Breast epithelium (tissue), 4 donors: Measurements from ENCODE around the gene APCDD1. TPM values are rescaled to one million over a fixed set of nuclear protein-coding genes. Genes with fewer than 3 reads are reported as not detected.

Experiments used
- DNase-seq, 2 donors: peaks; one replicate each; pipeline ENCODE4 v3.0.0-alpha.2; 2019; ENCODE audit warnings: low spot score in 2 of 2
- H3K27ac ChIP-seq, 2 donors: fragments of 200-600 bp; sonication (generic) in 1 of 2; one replicate each; pipeline ENCODE4 v1.5.1; 2016 to 2019; ENCODE audit warnings: mild to moderate bottlenecking in 1 of 2
- H3K27me3 ChIP-seq, 2 donors: fragments of 200-600 bp; sonication (generic) in 1 of 2; one replicate each; pipeline versions ENCODE4 v1.5.1 to v1.6.0; 2017 to 2019; ENCODE audit warnings: control low read depth in 1 of 2, mild to moderate bottlenecking in 1 of 2
- H3K36me3 ChIP-seq: fragments of 200-600 bp; one replicate; pipeline ENCODE4 v1.5.1; 2019
- H3K4me1 ChIP-seq, 2 donors: fragments of 200-600 bp; sonication (generic); one replicate each; pipeline ENCODE4 v1.5.1; 2016 to 2019; ENCODE audit warnings: control low read depth in 1 of 2
- H3K4me3 ChIP-seq, 3 donors: fragments of 200-600 bp; sonication (generic); 1 replicate in 2 of 3; 2 replicates in 1 of 3; pipeline ENCODE4 v1.5.1; 2016 to 2019; ENCODE audit warnings: mild to moderate bottlenecking in 3 of 3, moderate library complexity in 2 of 3
- H3K9me3 ChIP-seq, 2 donors: fragments of 200-600 bp; sonication (generic) in 1 of 2; one replicate each; pipeline ENCODE4 v1.5.1; 2016 to 2019; ENCODE audit warnings: control low read depth in 1 of 2
- POLR2A ChIP-seq: fragments of 450-650 bp; IDR thresholded peaks from one replicate; pipeline ENCODE4 v1.6.1; 2016; ENCODE audit warnings: antibody characterized with exemption, mild to moderate bottlenecking, moderate library complexity
- POLR2AphosphoS5 ChIP-seq, 3 donors: sonication (generic); formaldehyde crosslinking; IDR thresholded peaks; one replicate each; pipeline ENCODE4 v1.6.1; 2017; ENCODE audit warnings: antibody characterized with exemption in 3 of 3
- intact Hi-C: fragments of 100-400 bp; cut with DNase I; formaldehyde crosslinking; loops from one replicate; pipeline ENCODE4 v1.15.1; 2023; ENCODE audit warnings: low total_unique reads
- total RNA-seq, 3 donors: library from RNA; depleted of rRNA; stranded (reverse); fragments of >200 nt; gene quantifications; one replicate each; pipeline ENCODE4 v1.1.0, GENCODE V29; 2016
- TF ChIP-seq, protein P1 (sequence below), 3 donors: fragments of 450-650 bp; IDR thresholded peaks; one replicate each; pipeline ENCODE4 v1.5.1; 2016 to 2017; ENCODE audit warnings: antibody characterized with exemption in 3 of 3, mild to moderate bottlenecking in 3 of 3, moderate library complexity in 3 of 3

The APCDD1 gene
- total RNA-seq, 3 donors from 2014 or later, result 34.1 to 275 (median 38.8) TPM

- DNase-seq, result no peak
- Histone ChIP-seq H3K27me3 (no peaks in the 10 kb centered on the region), H3K9me3 (no peaks in the 10 kb centered on the region), H3K4me3 (no peak overlapping the region), H3K4me1 (no peaks in the 10 kb centered on the region), H3K36me3 (no peaks in the 10 kb centered on the region), H3K27ac (no peak overlapping the region)
- TF ChIP-seq POLR2A, result no peak
- TF ChIP-seq, protein P1, sequence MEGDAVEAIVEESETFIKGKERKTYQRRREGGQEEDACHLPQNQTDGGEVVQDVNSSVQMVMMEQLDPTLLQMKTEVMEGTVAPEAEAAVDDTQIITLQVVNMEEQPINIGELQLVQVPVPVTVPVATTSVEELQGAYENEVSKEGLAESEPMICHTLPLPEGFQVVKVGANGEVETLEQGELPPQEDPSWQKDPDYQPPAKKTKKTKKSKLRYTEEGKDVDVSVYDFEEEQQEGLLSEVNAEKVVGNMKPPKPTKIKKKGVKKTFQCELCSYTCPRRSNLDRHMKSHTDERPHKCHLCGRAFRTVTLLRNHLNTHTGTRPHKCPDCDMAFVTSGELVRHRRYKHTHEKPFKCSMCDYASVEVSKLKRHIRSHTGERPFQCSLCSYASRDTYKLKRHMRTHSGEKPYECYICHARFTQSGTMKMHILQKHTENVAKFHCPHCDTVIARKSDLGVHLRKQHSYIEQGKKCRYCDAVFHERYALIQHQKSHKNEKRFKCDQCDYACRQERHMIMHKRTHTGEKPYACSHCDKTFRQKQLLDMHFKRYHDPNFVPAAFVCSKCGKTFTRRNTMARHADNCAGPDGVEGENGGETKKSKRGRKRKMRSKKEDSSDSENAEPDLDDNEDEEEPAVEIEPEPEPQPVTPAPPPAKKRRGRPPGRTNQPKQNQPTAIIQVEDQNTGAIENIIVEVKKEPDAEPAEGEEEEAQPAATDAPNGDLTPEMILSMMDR (IDR thresholded peaks at IDR 0.05), result no peak
- no peak for TF ChIP-seq POLR2AphosphoS5 (IDR thresholded peaks at IDR 0.05)
- intact Hi-C loops, result no loop called here
These were observed 10.9 kb downstream of the APCDD1 start for GRCh38 chr18:10465174-10465939.

DNA sequence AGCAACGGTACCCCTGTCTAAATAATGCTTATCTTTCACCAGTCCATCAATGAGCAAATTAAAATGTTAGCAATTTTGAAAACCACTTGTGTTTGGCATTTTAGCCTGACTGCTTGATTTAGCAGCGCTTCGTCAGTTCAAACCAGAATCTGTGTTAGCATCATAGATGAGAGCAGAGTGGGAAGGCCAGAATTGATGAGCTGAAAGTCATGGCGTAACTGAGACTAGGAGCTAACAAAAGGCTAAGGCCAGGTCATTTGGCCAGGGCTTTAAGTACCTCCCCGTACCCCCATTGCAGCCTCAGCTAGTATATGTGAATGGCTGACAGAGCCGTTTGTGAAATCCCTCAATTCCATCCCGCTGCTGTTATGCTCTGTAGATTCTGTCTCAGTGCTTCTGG is 16.0 kb downstream of the APCDD1 start:
- Histone ChIP-seq H3K9me3 (no peaks in the 10 kb centered on the region), H3K36me3 (no peaks in the 10 kb centered on the region), H3K27ac (no peak overlapping the region), H3K4me3 (no peak overlapping the region), H3K4me1 (no peaks in the 10 kb centered on the region), H3K27me3 (no peaks in the 10 kb centered on the region)
- DNase-seq, result no peak
- intact Hi-C loops, result loop anchor here (5.0 kb wide), 1 partner anchor 1382 kb away; the partner anchor contains the start of gene CHMP1B
- no peak for TF ChIP-seq POLR2A
- TF ChIP-seq, protein P1 (IDR thresholded peaks at IDR 0.05), result no peak
- TF ChIP-seq POLR2AphosphoS5 (IDR thresholded peaks at IDR 0.05), result no peak

GRCh38 chr18:10471574-10471973 is 17.1 kb downstream of the APCDD1 start:
- Histone ChIP-seq H3K9me3 (no peaks in the 10 kb centered on the region), H3K27me3 (no peaks in the 10 kb centered on the region), H3K36me3 (no peaks in the 10 kb centered on the region), H3K27ac (no peak overlapping the region), H3K4me1 (peaks cover 0 to 2% of the 10 kb centered on the region in 2 donors), H3K4me3 (no peak overlapping the region)
- intact Hi-C loops, result loop anchor here (5.0 kb wide), 1 partner anchor 1381 kb away; the partner anchor contains the start of gene CHMP1B
- DNase-seq, result no peak
- TF ChIP-seq POLR2AphosphoS5 (IDR thresholded peaks at IDR 0.05) (no peak), POLR2A (no peak)
- TF ChIP-seq, protein P1 (IDR thresholded peaks at IDR 0.05), result no peak

- Histone ChIP-seq H3K9me3 (no peaks in the 10 kb centered on the region), H3K27me3 (no peaks in the 10 kb centered on the region), H3K36me3 (no peaks in the 10 kb centered on the region), H3K4me3 (no peak overlapping the region), H3K4me1 (peaks cover 0 to 14% of the 10 kb centered on the region in 2 donors), H3K27ac (peak overlapping the region in 1 of 2 donors; percentile 26)
- no peak for TF ChIP-seq POLR2AphosphoS5 (IDR thresholded peaks at IDR 0.05)
- TF ChIP-seq, protein P1 (IDR thresholded peaks at IDR 0.05), result no peak
- TF ChIP-seq POLR2A, result no peak
- DNase-seq, result no peak
- intact Hi-C loops, result loop anchor here (5.0 kb wide), 1 partner anchor 1379 kb away; the partner anchor contains the start of gene CHMP1B
These were observed 18.7 kb downstream of the APCDD1 start for GRCh38 chr18:10473132-10473531.

GRCh38 chr18:10474309-10474708 is 19.9 kb downstream of the APCDD1 start:
- no peaks in the 10 kb centered on the region for H3K36me3 ChIP-seq
- no peaks in the 10 kb centered on the region for H3K9me3 ChIP-seq
- intact Hi-C loops, result loop anchor here (5.0 kb wide), 1 partner anchor 1378 kb away; the partner anchor contains the start of gene CHMP1B

More at GRCh38 chr18:10474309-10474708, 19.9 kb downstream of the APCDD1 start:
- H3K27me3 ChIP-seq, result no peaks in the 10 kb centered on the region
- DNase-seq, result no peak
- TF ChIP-seq, protein P1 (IDR thresholded peaks at IDR 0.05), result no peak
- TF ChIP-seq POLR2AphosphoS5 (IDR thresholded peaks at IDR 0.05) (no peak), POLR2A (no peak)
- H3K4me3 ChIP-seq, result no peak overlapping the region
- no peak overlapping the region for H3K27ac ChIP-seq
- peaks cover 0 to 14% of the 10 kb centered on the region in 2 donors for H3K4me1 ChIP-seq
